Measurements from ENCODE around the gene THSD4. TPM values are rescaled to one million over a fixed set of nuclear protein-coding genes. Genes with fewer than 3 reads are reported as not detected.

THSD4 gene
- total RNA-seq, 3 donors from 2014 or later: 18.3 to 46.2 (median 27.1) TPM

DNA sequence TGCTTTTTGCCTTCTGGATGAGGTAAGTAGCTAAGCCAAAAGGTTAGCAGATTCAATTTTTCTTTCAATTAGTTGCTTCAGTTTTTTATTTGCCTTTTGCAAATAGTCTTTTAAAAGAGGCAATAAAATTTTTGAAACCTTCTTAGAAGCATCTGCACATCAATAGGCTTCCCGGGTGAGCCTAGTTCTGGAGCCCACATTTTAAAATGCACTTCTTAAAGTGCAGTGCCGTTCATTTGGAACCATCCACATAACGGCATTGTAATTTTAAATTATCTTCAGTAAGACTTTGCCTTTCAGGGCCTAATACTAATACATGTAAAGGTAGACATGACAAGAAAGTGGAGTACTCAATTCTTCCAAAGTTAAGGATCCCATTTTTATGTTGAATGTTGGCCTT is 269.2 kb downstream of the THSD4 start:
- Histone ChIP-seq H3K36me3 (ENCODE audit: low read depth) (no peaks in the 10 kb centered on the region), H3K4me1 (ENCODE audit: low read depth) (peaks cover 7% of the 10 kb centered on the region), H3K4me3 (no peak overlapping the region), H3K9me3 (no peaks in the 10 kb centered on the region)
- TF ChIP-seq, protein P1, sequence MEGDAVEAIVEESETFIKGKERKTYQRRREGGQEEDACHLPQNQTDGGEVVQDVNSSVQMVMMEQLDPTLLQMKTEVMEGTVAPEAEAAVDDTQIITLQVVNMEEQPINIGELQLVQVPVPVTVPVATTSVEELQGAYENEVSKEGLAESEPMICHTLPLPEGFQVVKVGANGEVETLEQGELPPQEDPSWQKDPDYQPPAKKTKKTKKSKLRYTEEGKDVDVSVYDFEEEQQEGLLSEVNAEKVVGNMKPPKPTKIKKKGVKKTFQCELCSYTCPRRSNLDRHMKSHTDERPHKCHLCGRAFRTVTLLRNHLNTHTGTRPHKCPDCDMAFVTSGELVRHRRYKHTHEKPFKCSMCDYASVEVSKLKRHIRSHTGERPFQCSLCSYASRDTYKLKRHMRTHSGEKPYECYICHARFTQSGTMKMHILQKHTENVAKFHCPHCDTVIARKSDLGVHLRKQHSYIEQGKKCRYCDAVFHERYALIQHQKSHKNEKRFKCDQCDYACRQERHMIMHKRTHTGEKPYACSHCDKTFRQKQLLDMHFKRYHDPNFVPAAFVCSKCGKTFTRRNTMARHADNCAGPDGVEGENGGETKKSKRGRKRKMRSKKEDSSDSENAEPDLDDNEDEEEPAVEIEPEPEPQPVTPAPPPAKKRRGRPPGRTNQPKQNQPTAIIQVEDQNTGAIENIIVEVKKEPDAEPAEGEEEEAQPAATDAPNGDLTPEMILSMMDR (IDR thresholded peaks at IDR 0.05): no peak
- DNase-seq: no peak
- no peak for ATAC-seq
- intact Hi-C loops (cut with DNase I, micrococcal nuclease): no loop called here

DNA sequence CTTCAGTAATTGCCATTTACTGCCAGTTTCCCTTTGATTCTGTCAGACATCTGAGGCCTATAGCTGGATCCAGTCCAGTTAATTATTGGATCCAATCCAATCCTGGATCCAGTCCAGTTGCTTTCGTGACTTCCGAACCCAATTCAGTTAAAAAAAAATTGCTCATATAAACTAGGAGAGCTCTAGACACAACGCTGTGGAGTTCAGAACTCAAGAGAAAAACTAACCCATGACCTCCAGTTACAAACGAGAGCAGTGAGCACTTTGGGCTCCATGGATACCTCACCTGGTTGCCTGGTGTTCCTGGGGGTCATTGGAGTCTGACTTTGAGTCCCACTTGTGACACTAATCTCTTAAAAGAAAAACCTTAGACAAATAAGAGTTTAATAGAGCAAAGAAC is 269.8 kb downstream of the THSD4 start:
- Histone ChIP-seq H3K4me3 (no peak overlapping the region), H3K4me1 (ENCODE audit: low read depth) (peaks cover 7% of the 10 kb centered on the region), H3K9me3 (no peaks in the 10 kb centered on the region), H3K36me3 (ENCODE audit: low read depth) (no peaks in the 10 kb centered on the region)
- intact Hi-C loops (cut with DNase I, micrococcal nuclease): no loop called here
- ATAC-seq (peak; percentile 63), DNase-seq (peak in 1 of 3 donors; percentile 65)
- TF ChIP-seq, protein P1 (IDR thresholded peaks at IDR 0.05): no peak

DNA sequence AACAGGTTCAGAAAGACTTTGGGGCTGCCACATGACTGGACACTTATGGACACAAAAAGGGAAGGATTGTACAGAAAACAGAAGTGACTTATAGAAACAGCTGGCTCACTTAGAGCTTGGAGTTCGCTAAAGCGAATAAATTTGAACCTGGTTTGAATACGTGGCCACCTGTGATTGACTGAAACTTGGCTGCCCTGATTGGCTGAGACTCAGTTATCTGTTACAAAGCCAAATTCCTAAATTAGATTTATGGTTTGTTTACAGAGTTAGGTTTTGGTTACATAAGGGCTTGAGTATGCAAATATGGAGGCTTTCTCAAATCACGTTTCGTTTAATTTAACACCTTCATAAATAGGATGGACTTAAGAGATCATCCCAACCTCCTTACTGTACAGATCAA is 270.2 kb downstream of the THSD4 start:
- TF ChIP-seq, protein P1 (IDR thresholded peaks at IDR 0.05): no peak
- no peak for DNase-seq
- H3K36me3 ChIP-seq (ENCODE audit: low read depth): no peaks in the 10 kb centered on the region
- ATAC-seq: peak; percentile 37
- H3K4me3 ChIP-seq: no peak overlapping the region
- intact Hi-C loops (cut with DNase I, micrococcal nuclease): no loop called here
- no peaks in the 10 kb centered on the region for H3K9me3 ChIP-seq
- H3K4me1 ChIP-seq (ENCODE audit: low read depth): peaks cover 7% of the 10 kb centered on the region

DNA sequence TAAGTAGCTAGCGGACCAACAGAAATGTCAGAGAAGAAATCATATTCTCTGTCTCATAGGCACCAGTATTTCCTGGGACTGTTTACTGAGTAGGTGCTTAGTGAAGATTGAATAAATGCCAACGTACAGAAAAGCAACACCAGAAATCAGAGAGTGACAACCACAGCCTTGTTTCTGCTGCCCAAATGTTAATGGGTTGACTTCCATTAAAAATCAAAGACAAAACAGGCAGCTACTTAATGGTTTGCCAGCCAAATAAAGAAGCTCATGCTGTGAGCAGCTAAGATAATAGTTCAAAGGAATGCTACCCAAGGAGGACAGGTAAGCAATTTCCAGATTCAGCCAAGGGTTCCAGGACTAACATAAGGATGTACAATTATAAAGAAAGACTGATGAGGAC is 270.7 kb downstream of the THSD4 start:
- intact Hi-C loops (cut with DNase I, micrococcal nuclease): no loop called here
- no peak for DNase-seq
- Histone ChIP-seq H3K9me3 (no peaks in the 10 kb centered on the region), H3K4me3 (no peak overlapping the region), H3K36me3 (ENCODE audit: low read depth) (no peaks in the 10 kb centered on the region), H3K4me1 (ENCODE audit: low read depth) (peaks cover 7% of the 10 kb centered on the region)
- TF ChIP-seq, protein P1 (IDR thresholded peaks at IDR 0.05): no peak
- ATAC-seq: no peak

DNA sequence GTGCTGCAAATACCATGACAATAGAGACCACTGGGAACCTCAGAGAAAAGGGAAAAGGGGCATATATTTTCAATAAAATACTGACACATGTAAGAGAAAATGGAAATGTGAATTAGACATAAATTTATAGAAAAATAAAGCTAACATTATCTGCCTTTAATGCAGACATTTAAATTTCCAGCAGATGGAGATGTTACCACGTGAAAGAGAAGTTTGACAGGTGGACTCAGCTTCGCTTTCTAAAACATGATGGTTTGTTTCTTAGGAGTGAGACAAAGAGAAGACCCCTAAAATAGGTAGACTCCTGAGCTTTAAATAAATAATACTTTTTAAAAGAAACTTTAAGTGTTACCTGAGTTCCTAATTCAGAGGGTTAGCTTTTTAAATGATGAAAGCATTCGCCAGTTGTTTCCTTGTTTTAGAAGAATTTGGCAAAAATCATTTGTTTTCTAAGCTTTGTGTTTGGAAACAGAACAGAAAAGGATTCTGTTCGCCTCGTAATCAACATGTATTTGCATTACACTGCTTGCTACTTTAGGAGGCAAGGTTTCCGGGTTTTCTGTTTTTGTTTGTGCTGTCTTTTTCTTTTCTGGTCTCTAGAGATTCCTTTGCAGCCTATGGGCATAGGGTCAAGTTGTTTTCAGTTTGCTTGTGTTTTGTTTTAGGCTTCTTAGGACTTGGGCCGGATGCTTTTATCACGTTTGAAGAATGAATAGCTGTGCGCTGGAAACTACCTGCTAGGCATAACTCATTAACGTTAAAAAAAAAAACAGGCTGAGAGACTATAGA is 271.4 kb downstream of the THSD4 start:
- no peaks in the 10 kb centered on the region for H3K9me3 ChIP-seq
- ATAC-seq (no peak), DNase-seq (no peak)
- H3K4me1 ChIP-seq (ENCODE audit: low read depth): peaks cover 7% of the 10 kb centered on the region
- H3K36me3 ChIP-seq (ENCODE audit: low read depth): no peaks in the 10 kb centered on the region
- intact Hi-C loops (cut with DNase I, micrococcal nuclease): no loop called here
- H3K4me3 ChIP-seq: no peak overlapping the region
- TF ChIP-seq, protein P1 (IDR thresholded peaks at IDR 0.05): no peak

All from mucosa of descending colon (tissue), 3 donors.